ENCODE measurements around the gene S100A10.

The S100A10 gene

GRCh38 chr1:151952811-151953210 lies 40.8 kb downstream of the S100A10 start:
- no peak overlapping the region for H3K4me3 ChIP-seq (ENCODE audit: low read depth, low read length)
- TF ChIP-seq, protein P1, sequence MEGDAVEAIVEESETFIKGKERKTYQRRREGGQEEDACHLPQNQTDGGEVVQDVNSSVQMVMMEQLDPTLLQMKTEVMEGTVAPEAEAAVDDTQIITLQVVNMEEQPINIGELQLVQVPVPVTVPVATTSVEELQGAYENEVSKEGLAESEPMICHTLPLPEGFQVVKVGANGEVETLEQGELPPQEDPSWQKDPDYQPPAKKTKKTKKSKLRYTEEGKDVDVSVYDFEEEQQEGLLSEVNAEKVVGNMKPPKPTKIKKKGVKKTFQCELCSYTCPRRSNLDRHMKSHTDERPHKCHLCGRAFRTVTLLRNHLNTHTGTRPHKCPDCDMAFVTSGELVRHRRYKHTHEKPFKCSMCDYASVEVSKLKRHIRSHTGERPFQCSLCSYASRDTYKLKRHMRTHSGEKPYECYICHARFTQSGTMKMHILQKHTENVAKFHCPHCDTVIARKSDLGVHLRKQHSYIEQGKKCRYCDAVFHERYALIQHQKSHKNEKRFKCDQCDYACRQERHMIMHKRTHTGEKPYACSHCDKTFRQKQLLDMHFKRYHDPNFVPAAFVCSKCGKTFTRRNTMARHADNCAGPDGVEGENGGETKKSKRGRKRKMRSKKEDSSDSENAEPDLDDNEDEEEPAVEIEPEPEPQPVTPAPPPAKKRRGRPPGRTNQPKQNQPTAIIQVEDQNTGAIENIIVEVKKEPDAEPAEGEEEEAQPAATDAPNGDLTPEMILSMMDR (IDR thresholded peaks at IDR 0.05; ENCODE audit: low read depth, low read length), result no peak

DNA sequence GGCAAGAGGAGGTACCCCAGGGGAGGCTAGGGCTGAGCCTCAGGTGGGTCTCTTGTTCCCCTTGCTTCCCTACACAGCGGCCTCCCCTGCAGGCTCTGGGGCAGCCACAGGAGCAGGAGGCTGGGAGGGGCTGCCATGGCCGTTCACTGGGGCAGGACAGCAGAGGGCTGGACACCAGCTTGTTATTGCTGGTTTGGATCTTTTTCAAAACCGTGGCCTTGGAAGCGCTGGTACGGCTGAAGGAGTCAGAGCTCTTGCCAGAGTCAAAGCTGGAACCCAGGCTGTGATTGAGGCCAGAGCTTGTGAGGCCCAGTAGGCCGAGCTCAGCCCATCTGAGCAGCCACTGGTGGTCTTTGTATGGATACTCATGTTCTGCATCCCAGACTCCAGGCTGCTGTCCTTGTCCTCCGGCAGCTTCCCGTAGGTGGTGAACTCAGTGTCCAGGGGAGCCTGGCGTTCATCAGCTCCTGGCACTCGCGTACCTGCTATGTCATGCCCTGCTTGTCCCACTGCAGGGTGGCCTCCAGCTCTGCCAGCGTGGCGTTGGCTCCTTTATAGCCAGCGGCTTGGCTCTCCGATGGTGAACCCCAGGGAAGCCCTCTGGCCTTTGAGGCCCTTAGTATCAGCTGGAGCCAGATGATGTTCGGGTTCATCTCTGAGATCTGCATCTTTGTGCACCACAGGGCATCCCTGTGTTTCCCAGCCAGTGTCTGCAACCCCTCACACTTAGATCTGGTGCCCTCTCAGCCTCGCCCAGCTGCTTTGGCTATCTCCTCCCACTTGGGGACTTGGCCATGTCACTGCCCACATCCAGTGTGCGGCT lies 44.1 kb downstream of the S100A10 start:
- H3K4me3 ChIP-seq (ENCODE audit: low read depth, low read length), result no peak overlapping the region
- TF ChIP-seq, protein P1 (IDR thresholded peaks at IDR 0.05; ENCODE audit: low read depth, low read length), result no peak

DNA sequence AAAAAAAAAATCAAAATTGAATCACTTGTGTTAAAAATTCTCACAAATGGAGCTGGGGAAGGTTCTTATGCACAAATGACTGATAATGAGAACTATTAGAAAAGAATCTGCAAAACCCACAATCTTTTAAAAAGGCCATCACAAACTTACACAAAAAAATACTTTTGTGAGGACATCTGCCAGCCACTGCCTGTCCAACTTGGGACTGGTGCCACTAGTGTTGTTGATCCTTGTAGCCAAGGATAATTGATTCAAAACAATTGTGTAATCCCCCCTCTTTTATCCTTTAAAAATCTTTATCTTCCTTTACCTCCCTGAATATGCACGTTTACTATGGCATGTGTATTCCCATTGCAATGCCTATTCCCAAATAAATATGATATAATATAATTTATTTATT lies 45.2 kb downstream of the S100A10 start:
- TF ChIP-seq, protein P1 (IDR thresholded peaks at IDR 0.05; ENCODE audit: low read depth, low read length), result no peak
- H3K4me3 ChIP-seq (ENCODE audit: low read depth, low read length), result no peak overlapping the region

DNA sequence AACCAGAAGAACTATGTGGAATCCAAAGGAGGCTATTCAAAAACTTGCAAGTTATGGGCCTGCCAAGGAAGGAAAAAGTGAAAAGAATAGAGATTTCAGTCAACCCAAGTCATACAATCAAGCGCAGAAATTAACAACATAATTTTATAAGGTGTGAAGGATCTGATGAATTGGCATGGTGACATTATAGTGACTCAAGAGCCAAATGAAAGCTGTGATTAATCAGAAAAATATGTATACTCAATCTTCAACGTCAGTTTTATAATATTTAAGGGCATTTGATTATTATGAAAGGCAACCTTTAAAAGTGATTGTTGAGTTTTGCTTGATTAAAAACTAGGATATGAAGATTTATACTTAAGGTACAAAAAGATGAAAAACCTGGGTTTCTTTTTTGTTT lies 46.5 kb downstream of the S100A10 start:
- no peak overlapping the region for H3K4me3 ChIP-seq (ENCODE audit: low read depth, low read length)

DNA sequence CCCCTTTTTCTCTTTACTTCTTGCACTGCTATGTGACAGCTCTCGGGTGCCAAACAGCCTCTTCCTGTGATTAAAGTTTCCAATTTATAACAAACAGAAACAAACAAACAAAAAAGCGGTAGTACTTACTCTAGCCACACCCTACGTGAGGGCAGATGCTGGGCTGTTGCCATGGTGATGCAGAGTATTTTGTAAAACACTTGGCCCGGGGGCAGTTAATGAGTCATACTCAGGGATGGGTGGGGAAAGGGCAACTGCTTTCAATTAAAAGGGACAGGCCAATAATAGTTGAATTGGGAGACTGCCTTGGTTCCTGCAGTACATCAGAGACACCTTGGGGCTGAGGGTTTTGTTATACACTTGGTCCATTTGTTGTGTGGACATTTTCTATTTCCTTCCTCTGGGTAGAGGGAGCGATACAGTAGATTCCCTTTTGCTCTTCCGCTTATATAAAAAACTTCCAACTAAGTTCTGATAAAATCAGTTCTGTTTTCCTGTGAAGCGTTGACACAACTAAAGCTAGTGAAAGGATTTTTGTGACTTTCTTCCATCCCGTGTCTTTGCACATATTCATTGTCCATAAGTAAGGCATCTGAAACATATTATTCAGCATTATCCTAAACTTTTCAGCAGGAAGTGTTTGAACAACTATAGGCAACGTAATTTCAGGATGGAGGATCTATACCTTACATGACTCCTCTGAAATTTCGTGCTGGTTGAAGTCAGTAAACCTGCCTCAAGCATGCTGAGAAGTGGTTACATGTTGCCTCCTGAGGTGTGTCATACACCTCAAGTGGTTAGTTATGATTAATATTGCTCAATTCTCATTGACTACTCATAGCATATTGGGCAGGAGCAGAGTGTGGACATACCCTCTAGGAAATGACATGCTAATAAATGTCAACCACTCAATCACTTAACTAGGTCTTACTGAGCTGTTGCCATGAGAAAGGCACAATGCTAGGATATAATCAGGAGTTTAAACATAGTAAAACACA lies 47.6 kb downstream of the S100A10 start:
- no peak overlapping the region for H3K4me3 ChIP-seq (ENCODE audit: low read depth, low read length)
- TF ChIP-seq, protein P1 (IDR thresholded peaks at IDR 0.05; ENCODE audit: low read depth, low read length), result no peak

More for the DNA sequence above, 46.5 kb downstream of the S100A10 start:
- TF ChIP-seq, protein P1 (IDR thresholded peaks at IDR 0.05; ENCODE audit: low read depth, low read length), result no peak

DNA sequence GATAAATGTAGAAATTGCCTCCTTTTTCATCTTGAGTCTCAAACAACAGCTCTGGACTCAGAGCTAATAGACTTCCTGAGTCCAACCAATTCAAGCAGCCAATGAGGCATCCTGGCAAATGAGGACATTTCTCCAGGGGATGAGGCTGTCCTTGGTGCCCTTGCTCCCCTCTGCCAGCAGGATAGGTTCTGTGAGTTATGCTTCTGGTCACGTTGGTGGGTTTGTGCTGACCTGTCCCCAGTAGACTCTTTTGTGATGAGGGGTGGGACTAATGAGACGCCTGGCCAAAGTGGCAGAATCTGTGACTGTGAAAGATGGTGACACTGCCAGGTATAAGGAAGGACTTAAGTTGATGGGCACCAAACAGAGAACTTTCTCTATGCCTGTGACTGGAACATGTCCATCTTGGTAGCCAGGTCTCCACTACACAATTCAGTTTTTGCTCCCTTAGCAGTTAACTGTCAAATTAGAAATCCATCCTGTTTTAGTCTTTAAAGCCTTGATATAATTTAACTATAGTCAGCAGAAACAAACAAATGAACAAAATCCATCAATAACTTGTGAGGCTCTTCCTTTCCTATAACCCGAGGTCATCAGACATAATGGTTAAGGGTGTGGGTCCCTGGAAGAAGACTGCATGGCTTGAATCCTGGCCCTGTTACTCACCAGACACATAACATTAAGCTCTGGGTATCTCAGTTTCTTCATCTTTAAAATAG lies 48.6 kb downstream of the S100A10 start:
- TF ChIP-seq, protein P1 (IDR thresholded peaks at IDR 0.05; ENCODE audit: low read depth, low read length), result no peak

More for the DNA sequence above, 48.6 kb downstream of the S100A10 start:
- no peak overlapping the region for H3K4me3 ChIP-seq (ENCODE audit: low read depth, low read length)
